ENCODE measurements around the gene AFM. TPM values are rescaled to one million over a fixed set of nuclear protein-coding genes. Genes with fewer than 3 reads are reported as not detected.

Gene AFM
- polyA plus RNA-seq, 1 experiment: not detected

GRCh38 chr4:73458184-73459047, 23.1 kb upstream of the AFM start:
- H3K27ac ChIP-seq (ENCODE audit: low read depth, low read length): no peak overlapping the region
- H3K27me3 ChIP-seq (ENCODE audit: control insufficient read depth, insufficient read depth, low read length): no peaks in the 10 kb centered on the region
- no peak for DNase-seq (ENCODE audit: low read depth, low spot score)
- TF ChIP-seq CTCF (IDR thresholded peaks at IDR 0.05; ENCODE audit: low read depth, low read length): no peak
- H3K9me3 ChIP-seq (ENCODE audit: control insufficient read depth, insufficient read depth, low read length): no peaks in the 10 kb centered on the region
- ChIA-PET POLR2A (no interaction called here), CTCF (interaction anchor here (1.0 to 1.6 kb wide), 2 partner anchors 11 to 13 kb away, joined by 3 read pairs; no protein-coding TSS in a partner anchor)
- no peak overlapping the region for H3K4me3 ChIP-seq (ENCODE audit: low read depth, low read length)

GRCh38 chr4:73459048-73459421, 22.5 kb upstream of the AFM start:
- TF ChIP-seq CTCF (IDR thresholded peaks at IDR 0.05; ENCODE audit: low read depth, low read length): no peak
- H3K4me3 ChIP-seq (ENCODE audit: low read depth, low read length): no peak overlapping the region
- no peaks in the 10 kb centered on the region for H3K27me3 ChIP-seq (ENCODE audit: control insufficient read depth, insufficient read depth, low read length)
- POLR2A ChIA-PET: no interaction called here
- DNase-seq (ENCODE audit: low read depth, low spot score): no peak
- CTCF ChIA-PET: interaction anchor here (1.0 to 1.6 kb wide), 2 partner anchors 12 to 13 kb away, joined by 3 read pairs; no protein-coding TSS in a partner anchor
- H3K9me3 ChIP-seq (ENCODE audit: control insufficient read depth, insufficient read depth, low read length): no peaks in the 10 kb centered on the region
- H3K27ac ChIP-seq (ENCODE audit: low read depth, low read length): no peak overlapping the region

- no peak for TF ChIP-seq CTCF (IDR thresholded peaks at IDR 0.05; ENCODE audit: low read depth, low read length)
- Histone ChIP-seq H3K27ac (ENCODE audit: low read depth, low read length) (no peak overlapping the region), H3K27me3 (ENCODE audit: control insufficient read depth, insufficient read depth, low read length) (no peaks in the 10 kb centered on the region), H3K9me3 (ENCODE audit: control insufficient read depth, insufficient read depth, low read length) (no peaks in the 10 kb centered on the region), H3K4me3 (ENCODE audit: low read depth, low read length) (no peak overlapping the region)
- ChIA-PET CTCF (no interaction called here), POLR2A (no interaction called here)
- no peak for DNase-seq (ENCODE audit: low read depth, low spot score)
Measured at GRCh38 chr4:73460913-73461522, 20.5 kb upstream of the AFM start.

GRCh38 chr4:73468170-73468569, 13.4 kb upstream of the AFM start:
- Histone ChIP-seq H3K27ac (ENCODE audit: low read depth, low read length) (no peak overlapping the region), H3K4me3 (ENCODE audit: low read depth, low read length) (no peak overlapping the region), H3K27me3 (ENCODE audit: control insufficient read depth, insufficient read depth, low read length) (peaks cover 2% of the 10 kb centered on the region), H3K9me3 (ENCODE audit: control insufficient read depth, insufficient read depth, low read length) (no peaks in the 10 kb centered on the region)
- CTCF ChIA-PET: interaction anchor here (0.6 to 1.1 kb wide), 2 partner anchors 22 to 106 kb away, joined by 3 read pairs; no protein-coding TSS in a partner anchor
- POLR2A ChIA-PET: no interaction called here
- no peak for DNase-seq (ENCODE audit: low read depth, low spot score)
- no peak for TF ChIP-seq CTCF (IDR thresholded peaks at IDR 0.05; ENCODE audit: low read depth, low read length)

GRCh38 chr4:73470728-73471127, 10.8 kb upstream of the AFM start:
- DNase-seq (ENCODE audit: low read depth, low spot score): no peak
- CTCF ChIA-PET: no interaction called here
- TF ChIP-seq CTCF (IDR thresholded peaks at IDR 0.05; ENCODE audit: low read depth, low read length): no peak
- POLR2A ChIA-PET: no interaction called here
- H3K27me3 ChIP-seq (ENCODE audit: control insufficient read depth, insufficient read depth, low read length): peaks cover 2% of the 10 kb centered on the region
- no peaks in the 10 kb centered on the region for H3K9me3 ChIP-seq (ENCODE audit: control insufficient read depth, insufficient read depth, low read length)
- no peak overlapping the region for H3K4me3 ChIP-seq (ENCODE audit: low read depth, low read length)
- H3K27ac ChIP-seq (ENCODE audit: low read depth, low read length): no peak overlapping the region

Data from AG04450 (cell line).